ENCODE results near the gene DPYD. TPM values are rescaled to one million over a fixed set of nuclear protein-coding genes. Genes with fewer than 3 reads are reported as not detected.

Gene DPYD
- total and polyA plus RNA-seq, 9 of the 15 experiments (the other 6 are each of a cell fraction or from before 2014, with no cell fraction given) = 0.03 to 0.25 (median 0.08) TPM; not detected in 2

DNA sequence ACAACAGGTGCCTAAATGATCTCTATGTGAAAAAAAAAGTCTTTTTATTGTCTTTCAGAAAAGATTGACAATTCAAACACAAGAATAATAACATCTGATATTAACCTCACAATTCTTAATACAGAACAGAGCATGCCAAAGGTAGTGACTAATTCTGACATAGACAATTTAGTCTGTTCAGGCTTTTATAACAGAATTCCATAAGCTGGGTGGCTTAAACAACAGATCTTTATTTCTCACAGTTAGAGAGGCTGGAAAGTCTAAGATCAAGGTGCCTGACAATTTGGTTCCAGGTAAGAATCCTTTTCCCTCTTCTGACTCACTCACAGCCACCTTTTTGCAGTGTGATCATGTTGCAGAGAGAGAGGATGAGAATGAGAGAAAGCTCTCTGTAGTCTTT, 27.0 kb downstream of the DPYD start (continued):
- TF ChIP-seq ZNF311 (CRISPR knock-in tag; IDR thresholded peaks at IDR 0.05) (no peak), WHSC1 (IDR thresholded peaks at IDR 0.05; ENCODE audit: low read length) (no peak)
- TF ChIP-seq, protein P1, sequence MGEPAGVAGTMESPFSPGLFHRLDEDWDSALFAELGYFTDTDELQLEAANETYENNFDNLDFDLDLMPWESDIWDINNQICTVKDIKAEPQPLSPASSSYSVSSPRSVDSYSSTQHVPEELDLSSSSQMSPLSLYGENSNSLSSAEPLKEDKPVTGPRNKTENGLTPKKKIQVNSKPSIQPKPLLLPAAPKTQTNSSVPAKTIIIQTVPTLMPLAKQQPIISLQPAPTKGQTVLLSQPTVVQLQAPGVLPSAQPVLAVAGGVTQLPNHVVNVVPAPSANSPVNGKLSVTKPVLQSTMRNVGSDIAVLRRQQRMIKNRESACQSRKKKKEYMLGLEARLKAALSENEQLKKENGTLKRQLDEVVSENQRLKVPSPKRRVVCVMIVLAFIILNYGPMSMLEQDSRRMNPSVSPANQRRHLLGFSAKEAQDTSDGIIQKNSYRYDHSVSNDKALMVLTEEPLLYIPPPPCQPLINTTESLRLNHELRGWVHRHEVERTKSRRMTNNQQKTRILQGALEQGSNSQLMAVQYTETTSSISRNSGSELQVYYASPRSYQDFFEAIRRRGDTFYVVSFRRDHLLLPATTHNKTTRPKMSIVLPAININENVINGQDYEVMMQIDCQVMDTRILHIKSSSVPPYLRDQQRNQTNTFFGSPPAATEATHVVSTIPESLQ (CRISPR knock-in tag; IDR thresholded peaks at IDR 0.05) = no peak
- TF ChIP-seq, protein P2, sequence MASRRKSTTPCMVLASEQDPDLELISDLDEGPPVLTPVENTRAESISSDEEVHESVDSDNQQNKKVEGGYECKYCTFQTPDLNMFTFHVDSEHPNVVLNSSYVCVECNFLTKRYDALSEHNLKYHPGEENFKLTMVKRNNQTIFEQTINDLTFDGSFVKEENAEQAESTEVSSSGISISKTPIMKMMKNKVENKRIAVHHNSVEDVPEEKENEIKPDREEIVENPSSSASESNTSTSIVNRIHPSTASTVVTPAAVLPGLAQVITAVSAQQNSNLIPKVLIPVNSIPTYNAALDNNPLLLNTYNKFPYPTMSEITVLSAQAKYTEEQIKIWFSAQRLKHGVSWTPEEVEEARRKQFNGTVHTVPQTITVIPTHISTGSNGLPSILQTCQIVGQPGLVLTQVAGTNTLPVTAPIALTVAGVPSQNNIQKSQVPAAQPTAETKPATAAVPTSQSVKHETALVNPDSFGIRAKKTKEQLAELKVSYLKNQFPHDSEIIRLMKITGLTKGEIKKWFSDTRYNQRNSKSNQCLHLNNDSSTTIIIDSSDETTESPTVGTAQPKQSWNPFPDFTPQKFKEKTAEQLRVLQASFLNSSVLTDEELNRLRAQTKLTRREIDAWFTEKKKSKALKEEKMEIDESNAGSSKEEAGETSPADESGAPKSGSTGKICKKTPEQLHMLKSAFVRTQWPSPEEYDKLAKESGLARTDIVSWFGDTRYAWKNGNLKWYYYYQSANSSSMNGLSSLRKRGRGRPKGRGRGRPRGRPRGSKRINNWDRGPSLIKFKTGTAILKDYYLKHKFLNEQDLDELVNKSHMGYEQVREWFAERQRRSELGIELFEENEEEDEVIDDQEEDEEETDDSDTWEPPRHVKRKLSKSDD (conservative IDR thresholded peaks at IDR 0.05; ENCODE audit: low read length) = no peak

DNA sequence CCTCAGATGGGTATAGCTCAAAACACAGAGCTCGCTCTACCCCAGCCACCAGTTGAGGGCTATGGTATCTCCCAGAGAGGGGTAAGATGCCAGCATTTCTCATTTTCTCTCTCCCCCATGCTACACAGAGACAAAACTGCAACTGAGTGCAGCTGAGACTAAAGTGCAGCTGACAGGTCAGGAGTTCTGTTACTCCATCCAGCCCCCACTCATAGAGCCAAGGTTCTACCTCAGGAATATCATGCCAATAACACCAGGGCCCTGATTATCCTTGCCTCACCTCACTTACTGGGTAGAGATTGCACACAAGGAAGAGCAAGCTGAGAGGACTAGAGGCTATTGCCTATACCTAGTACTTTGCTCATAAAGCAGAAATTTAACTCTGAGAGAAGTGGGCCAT, 34.6 kb downstream of the DPYD start:
- Histone ChIP-seq H3K9me1 (ENCODE audit: control insufficient read depth, insufficient read depth, low read length) (no peaks in the 10 kb centered on the region), H3K27me3 (ENCODE audit: control insufficient read depth in 2 of 2, insufficient read depth in 2 of 2, low read length in 2 of 2) (no peaks in the 10 kb centered on the region), H3K9me3 (replicated peaks; ENCODE audit: control insufficient read depth, insufficient read depth, low read depth, low read length) (no peaks in the 10 kb centered on the region), H3K36me3 (ENCODE audit: control insufficient read depth, insufficient read depth, low read length) (no peaks in the 10 kb centered on the region), H3K27ac (ENCODE audit: extremely low read depth, low read depth, low read length) (no peak overlapping the region), H3K4me2 (ENCODE audit: insufficient read depth, low read length) (no peak overlapping the region), H3K4me1 (replicated peaks in 1 of 2; ENCODE audit: control insufficient read depth in 2 of 2, insufficient read depth in 2 of 2, low read length in 2 of 2) (no peaks in the 10 kb centered on the region), H4K20me1 (replicated peaks; ENCODE audit: control insufficient read depth, insufficient read depth, low read length) (no peaks in the 10 kb centered on the region), H3K4me3 (no peak overlapping the region), H3K9ac (ENCODE audit: insufficient read depth in 1 of 2, low read depth in 2 of 2, low read length in 2 of 2) (no peak overlapping the region), H3K79me2 (ENCODE audit: control insufficient read depth, insufficient read depth, low read length) (no peaks in the 10 kb centered on the region), H2AFZ (ENCODE audit: low read depth, low read length) (no peak overlapping the region)
- in situ Hi-C loops (cut with MboI) = no loop called here
- CTCF ChIA-PET (ENCODE audit: low intra/inter-chr PET ratio) = no interaction called here
- 0% methylated on average over 1 of the region's 1 CpG for WGBS (ENCODE audit: insufficient coverage, low coverage, missing lambda C conversion rate)
- TF ChIP-seq CEBPB (tag; IDR thresholded peaks at IDR 0.05) = no peak
- no peak for TF ChIP-seq ADNP (tag; IDR thresholded peaks at IDR 0.05)
- TF ChIP-seq, protein P3, sequence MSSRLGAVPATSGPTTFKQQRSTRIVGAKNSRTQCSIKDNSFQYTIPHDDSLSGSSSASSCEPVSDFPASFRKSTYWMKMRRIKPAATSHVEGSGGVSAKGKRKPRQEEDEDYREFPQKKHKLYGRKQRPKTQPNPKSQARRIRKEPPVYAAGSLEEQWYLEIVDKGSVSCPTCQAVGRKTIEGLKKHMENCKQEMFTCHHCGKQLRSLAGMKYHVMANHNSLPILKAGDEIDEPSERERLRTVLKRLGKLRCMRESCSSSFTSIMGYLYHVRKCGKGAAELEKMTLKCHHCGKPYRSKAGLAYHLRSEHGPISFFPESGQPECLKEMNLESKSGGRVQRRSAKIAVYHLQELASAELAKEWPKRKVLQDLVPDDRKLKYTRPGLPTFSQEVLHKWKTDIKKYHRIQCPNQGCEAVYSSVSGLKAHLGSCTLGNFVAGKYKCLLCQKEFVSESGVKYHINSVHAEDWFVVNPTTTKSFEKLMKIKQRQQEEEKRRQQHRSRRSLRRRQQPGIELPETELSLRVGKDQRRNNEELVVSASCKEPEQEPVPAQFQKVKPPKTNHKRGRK (tag; IDR thresholded peaks at IDR 0.05) = no peak
- no peak for TF ChIP-seq ZNF696 (CRISPR knock-in tag; conservative IDR thresholded peaks at IDR 0.05)
- no peak for TF ChIP-seq ZNF232 (CRISPR knock-in tag; IDR thresholded peaks at IDR 0.05)
- no peak for TF ChIP-seq BCL6 (CRISPR knock-in tag; IDR thresholded peaks at IDR 0.05)
- TF ChIP-seq CHCHD3 (CRISPR knock-in tag; IDR thresholded peaks at IDR 0.05) = no peak
- TF ChIP-seq TGIF2 (CRISPR knock-in tag; IDR thresholded peaks at IDR 0.05) = no peak
- TF ChIP-seq EZH2 (IDR thresholded peaks at IDR 0.05; ENCODE audit: borderline replicate concordance, low read depth, low read length) = no peak
- no peak for TF ChIP-seq U2AF2 (optimal IDR thresholded peaks at IDR 0.05; ENCODE audit: low read depth, low read length)
- no peak for TF ChIP-seq ZFP1 (CRISPR knock-in tag; IDR thresholded peaks at IDR 0.05)
- TF ChIP-seq RFX1 (IDR thresholded peaks at IDR 0.05) = no peak
- BruUV-seq (replicated peaks) = no TSS peak
- POLR2A ChIA-PET = no interaction called here
- intact Hi-C loops (cut with micrococcal nuclease) = no loop called here
- FAIRE-seq = no peak
- ATAC-seq = no peak
- DNase-seq (ENCODE audit: extremely low read depth in 1 of 4, low spot score in 3 of 4) = no peak
